HG03108 (cell line): Measurements from ENCODE around the gene SH3RF3.
A peak's percentile ranks its signal among the peaks of the same experiment; 100 is the strongest.

Experiments
- ATAC-seq: cut with Tn5 transposase; IDR thresholded peaks from one replicate; pipeline ENCODE4 v1.9.1; 2021; ENCODE audit warnings: moderate library complexity; ENCODE audit not compliant: unreplicated experiment

The SH3RF3 gene

GRCh38 chr2:109508556-109508955 is 379.6 kb downstream of the SH3RF3 start:
- no peak for ATAC-seq

- no peak for ATAC-seq
These were observed 381.4 kb downstream of the SH3RF3 start for GRCh38 chr2:109510136-109511028.

GRCh38 chr2:109511168-109511567 is 382.2 kb downstream of the SH3RF3 start:
- ATAC-seq = no peak

- no peak for ATAC-seq
These were observed 383.1 kb downstream of the SH3RF3 start for GRCh38 chr2:109512076-109512475.

- no peak for ATAC-seq
These were observed 384.2 kb downstream of the SH3RF3 start for GRCh38 chr2:109513230-109513629.

GRCh38 chr2:109513749-109514588 is 385.0 kb downstream of the SH3RF3 start:
- peak; percentile 61 for ATAC-seq

GRCh38 chr2:109514857-109515256 is 385.9 kb downstream of the SH3RF3 start:
- ATAC-seq = no peak

GRCh38 chr2:109516445-109517117 is 387.6 kb downstream of the SH3RF3 start:
- no peak for ATAC-seq

- no peak for ATAC-seq
These were observed 388.3 kb downstream of the SH3RF3 start for GRCh38 chr2:109517118-109517889.

- no peak for ATAC-seq
These were observed 390.5 kb downstream of the SH3RF3 start for GRCh38 chr2:109519513-109519912.

- ATAC-seq = no peak
These were observed 392.4 kb downstream of the SH3RF3 start for GRCh38 chr2:109521233-109522062.

- ATAC-seq = no peak
These were observed 393.0 kb downstream of the SH3RF3 start for GRCh38 chr2:109522063-109522374.

- no peak for ATAC-seq
These were observed 394.1 kb downstream of the SH3RF3 start for GRCh38 chr2:109523121-109523520.

GRCh38 chr2:109523536-109524361 is 394.7 kb downstream of the SH3RF3 start:
- no peak for ATAC-seq

- ATAC-seq = no peak
These were observed 396.8 kb downstream of the SH3RF3 start for GRCh38 chr2:109525836-109526235.

GRCh38 chr2:109526442-109526970 is 397.5 kb downstream of the SH3RF3 start:
- no peak for ATAC-seq

GRCh38 chr2:109527079-109527478 is 398.1 kb downstream of the SH3RF3 start:
- no peak for ATAC-seq

- no peak for ATAC-seq
These were observed 399.1 kb downstream of the SH3RF3 start for GRCh38 chr2:109527846-109528705.
